HL-60 (cell line): ENCODE measurements around the gene DSN1.

Experiments used
- DNase-seq, 2 experiments: peaks; one replicate each; pipeline ENCODE4 v3.0.0-alpha.2; 2010 to 2020; ENCODE audit warnings: low read depth in 1 of 2, low spot score in 1 of 2
- H3K27ac ChIP-seq: fragments of 250-450 bp; sonication (Bioruptor Pico); replicated peaks from 2 replicates; pipeline ENCODE4 v1.5.1; 2020; ENCODE audit warnings: mild to moderate bottlenecking, moderate library complexity
- H3K27me3 ChIP-seq: fragments of 250-450 bp; sonication (Bioruptor Pico); 2 replicates; pipeline ENCODE4 v1.5.1; 2021; ENCODE audit warnings: mild to moderate bottlenecking, moderate library complexity; ENCODE audit not compliant: insufficient read depth, poor library complexity, severe bottlenecking
- H3K4me3 ChIP-seq: replicated peaks from 2 replicates; pipeline ENCODE4 v1.5.1; 2011; ENCODE audit warnings: mild to moderate bottlenecking, control low read depth, low read length; ENCODE audit not compliant: insufficient read depth
- CTCF ChIP-seq: IDR thresholded peaks from one replicate; pipeline ENCODE4 v1.5.1; 2011; ENCODE audit warnings: low read length, control low read depth, inconsistent platforms; ENCODE audit not compliant: insufficient read depth
- GABPA ChIP-seq: IDR thresholded peaks from 2 replicates; pipeline ENCODE4 v1.6.1; 2012; ENCODE audit warnings: low read depth
- POLR2AphosphoS5 ChIP-seq: IDR thresholded peaks from 2 replicates; pipeline ENCODE4 v1.6.1; 2012; ENCODE audit warnings: low read depth
- REST ChIP-seq: IDR thresholded peaks from 2 replicates; pipeline ENCODE4 v1.6.1; 2012; ENCODE audit warnings: low read depth; ENCODE audit not compliant: insufficient replicate concordance
- SPI1 ChIP-seq: IDR thresholded peaks from 2 replicates; pipeline ENCODE4 v1.6.1; 2012; ENCODE audit warnings: low read depth, mild to moderate bottlenecking, borderline replicate concordance

DSN1 gene

GRCh38 chr20:36777576-36777975 is 4.0 kb upstream of the DSN1 start:
- Histone ChIP-seq H3K4me3 (no peak overlapping the region), H3K27ac (no peak overlapping the region), H3K27me3 (no peaks in the 10 kb centered on the region)
- DNase-seq, result no peak
- TF ChIP-seq SPI1 (no peak), POLR2AphosphoS5 (no peak), CTCF (no peak), GABPA (no peak), REST (no peak)

- no peak overlapping the region for H3K27ac ChIP-seq
- no peak overlapping the region for H3K4me3 ChIP-seq
- DNase-seq, result no peak
- TF ChIP-seq CTCF, result no peak
- TF ChIP-seq GABPA, result no peak
- TF ChIP-seq SPI1, result no peak
- TF ChIP-seq REST, result no peak
- no peak for TF ChIP-seq POLR2AphosphoS5
- no peaks in the 10 kb centered on the region for H3K27me3 ChIP-seq
These were observed 3.6 kb upstream of the DSN1 start for GRCh38 chr20:36777167-36777566.

GRCh38 chr20:36775826-36776225 is 2.3 kb upstream of the DSN1 start:
- no peak overlapping the region for H3K4me3 ChIP-seq
- no peak overlapping the region for H3K27ac ChIP-seq
- no peaks in the 10 kb centered on the region for H3K27me3 ChIP-seq
- TF ChIP-seq GABPA (no peak), CTCF (no peak), SPI1 (no peak), REST (no peak), POLR2AphosphoS5 (no peak)
- no peak for DNase-seq
